ENCODE results near the gene PYROXD2.

PYROXD2 gene

DNA sequence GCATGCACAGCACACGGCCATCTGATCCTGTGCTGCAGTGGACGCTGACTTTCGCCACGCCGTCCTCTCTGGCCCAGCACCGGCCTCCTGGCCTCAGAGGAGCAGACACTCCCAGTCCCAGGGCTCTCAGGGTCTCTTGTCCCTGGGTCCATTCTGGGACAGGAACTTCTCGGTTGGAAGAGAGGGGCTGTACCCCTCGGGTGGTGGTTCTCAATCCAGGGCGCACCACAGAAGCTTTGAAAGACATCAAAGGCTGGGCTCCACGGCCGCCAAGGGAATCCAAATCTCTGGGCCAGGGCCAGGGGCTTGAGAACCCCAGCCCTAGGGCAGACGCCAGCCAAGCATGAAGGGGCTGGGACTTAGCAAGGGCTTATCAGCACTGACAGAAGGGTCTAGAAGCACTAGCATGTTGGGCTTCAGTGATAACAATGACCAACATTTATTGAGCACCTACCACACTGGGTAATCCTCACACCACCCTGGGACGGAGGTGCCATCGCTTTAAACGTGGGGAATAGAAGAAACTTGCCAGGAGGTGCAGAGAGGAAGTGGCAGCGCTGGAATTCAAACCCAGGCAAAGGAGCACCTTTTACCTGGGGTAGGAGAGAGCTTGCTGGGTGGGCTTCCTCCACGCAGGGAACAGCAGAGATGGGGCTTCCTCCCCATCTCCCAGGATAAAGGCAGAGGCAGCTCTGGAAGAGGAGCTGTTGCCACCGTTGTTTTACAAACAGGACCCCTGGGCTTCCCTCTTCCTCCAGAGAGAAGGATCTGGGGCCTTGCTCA, 1.8 kb upstream of the PYROXD2 start:
- no peak overlapping the region for H3K4me3 ChIP-seq (ENCODE audit: control insufficient read depth, low read depth, low read length)
- TF ChIP-seq, protein P1, sequence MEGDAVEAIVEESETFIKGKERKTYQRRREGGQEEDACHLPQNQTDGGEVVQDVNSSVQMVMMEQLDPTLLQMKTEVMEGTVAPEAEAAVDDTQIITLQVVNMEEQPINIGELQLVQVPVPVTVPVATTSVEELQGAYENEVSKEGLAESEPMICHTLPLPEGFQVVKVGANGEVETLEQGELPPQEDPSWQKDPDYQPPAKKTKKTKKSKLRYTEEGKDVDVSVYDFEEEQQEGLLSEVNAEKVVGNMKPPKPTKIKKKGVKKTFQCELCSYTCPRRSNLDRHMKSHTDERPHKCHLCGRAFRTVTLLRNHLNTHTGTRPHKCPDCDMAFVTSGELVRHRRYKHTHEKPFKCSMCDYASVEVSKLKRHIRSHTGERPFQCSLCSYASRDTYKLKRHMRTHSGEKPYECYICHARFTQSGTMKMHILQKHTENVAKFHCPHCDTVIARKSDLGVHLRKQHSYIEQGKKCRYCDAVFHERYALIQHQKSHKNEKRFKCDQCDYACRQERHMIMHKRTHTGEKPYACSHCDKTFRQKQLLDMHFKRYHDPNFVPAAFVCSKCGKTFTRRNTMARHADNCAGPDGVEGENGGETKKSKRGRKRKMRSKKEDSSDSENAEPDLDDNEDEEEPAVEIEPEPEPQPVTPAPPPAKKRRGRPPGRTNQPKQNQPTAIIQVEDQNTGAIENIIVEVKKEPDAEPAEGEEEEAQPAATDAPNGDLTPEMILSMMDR (IDR thresholded peaks at IDR 0.05; ENCODE audit: control insufficient read depth, insufficient read depth, low read depth, low read length, missing control alignments): no peak
- no peak for DNase-seq (ENCODE audit: low read depth)

DNA sequence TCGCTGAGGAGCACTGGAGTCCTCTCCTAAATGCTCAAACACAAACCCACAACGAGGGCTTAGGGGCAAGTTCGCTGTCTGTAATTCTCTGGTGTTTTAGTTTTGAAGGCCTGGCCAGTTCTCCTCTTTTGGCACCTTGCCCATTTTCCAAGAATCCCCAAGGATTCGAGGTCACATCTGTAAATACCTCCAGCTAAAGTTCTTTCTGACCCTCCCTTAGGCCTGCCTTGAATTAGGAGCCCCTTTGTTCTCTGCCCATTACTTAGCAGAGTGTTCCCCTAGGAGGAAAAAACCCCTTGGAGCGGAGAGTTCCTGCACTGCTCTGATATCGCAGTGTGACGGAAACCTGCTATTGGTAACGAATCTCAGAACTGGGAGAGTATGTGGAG, 743 bp upstream of the PYROXD2 start:
- TF ChIP-seq, protein P1 (IDR thresholded peaks at IDR 0.05; ENCODE audit: control insufficient read depth, insufficient read depth, low read depth, low read length, missing control alignments): no peak
- no peak overlapping the region for H3K4me3 ChIP-seq (ENCODE audit: control insufficient read depth, low read depth, low read length)
- no peak for DNase-seq (ENCODE audit: low read depth)

DNA sequence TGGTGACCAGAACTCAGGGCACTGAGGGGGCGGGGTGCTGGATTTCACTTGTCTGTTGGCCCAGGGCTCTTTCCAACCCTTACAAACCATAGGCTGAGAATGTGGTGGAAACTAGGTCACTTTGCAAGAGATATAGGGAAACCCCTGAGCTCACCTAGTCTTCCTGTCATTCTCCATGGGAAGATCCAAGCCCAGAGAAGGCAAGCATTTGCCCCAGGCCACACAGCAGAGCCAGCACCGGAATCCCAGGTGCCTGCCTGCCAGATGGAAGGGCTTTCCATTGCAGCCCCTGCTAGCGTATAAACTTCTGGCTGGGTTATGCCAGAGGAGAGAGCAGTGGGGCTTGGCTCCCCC, 427 bp downstream of the PYROXD2 start:
- H3K4me3 ChIP-seq (ENCODE audit: control insufficient read depth, low read depth, low read length): peak overlapping the region; percentile 71
- TF ChIP-seq, protein P1 (IDR thresholded peaks at IDR 0.05; ENCODE audit: control insufficient read depth, insufficient read depth, low read depth, low read length, missing control alignments): no peak
- DNase-seq (ENCODE audit: low read depth): no peak

DNA sequence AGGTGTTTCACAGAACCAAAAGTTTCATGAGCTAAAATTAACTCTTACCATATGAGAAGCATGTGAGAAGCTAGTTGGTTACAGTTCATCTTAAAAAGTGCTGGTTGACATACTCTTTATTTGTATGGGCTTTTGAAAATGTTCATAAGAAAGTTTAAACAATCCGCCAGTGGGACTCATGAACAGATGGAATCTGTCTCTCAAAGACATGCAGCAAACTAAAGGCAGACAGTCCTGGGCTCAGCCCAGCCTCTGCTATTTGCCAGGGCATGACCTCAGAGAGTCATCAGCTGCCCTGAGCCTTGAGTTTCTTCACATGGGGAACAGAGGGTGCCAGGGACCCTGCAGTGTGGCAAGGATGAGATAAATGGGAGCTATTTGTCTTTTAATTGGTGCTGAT, 3.2 kb downstream of the PYROXD2 start:
- TF ChIP-seq, protein P1 (IDR thresholded peaks at IDR 0.05; ENCODE audit: control insufficient read depth, insufficient read depth, low read depth, low read length, missing control alignments): no peak
- H3K4me3 ChIP-seq (ENCODE audit: control insufficient read depth, low read depth, low read length): no peak overlapping the region
- DNase-seq (ENCODE audit: low read depth): no peak

DNA sequence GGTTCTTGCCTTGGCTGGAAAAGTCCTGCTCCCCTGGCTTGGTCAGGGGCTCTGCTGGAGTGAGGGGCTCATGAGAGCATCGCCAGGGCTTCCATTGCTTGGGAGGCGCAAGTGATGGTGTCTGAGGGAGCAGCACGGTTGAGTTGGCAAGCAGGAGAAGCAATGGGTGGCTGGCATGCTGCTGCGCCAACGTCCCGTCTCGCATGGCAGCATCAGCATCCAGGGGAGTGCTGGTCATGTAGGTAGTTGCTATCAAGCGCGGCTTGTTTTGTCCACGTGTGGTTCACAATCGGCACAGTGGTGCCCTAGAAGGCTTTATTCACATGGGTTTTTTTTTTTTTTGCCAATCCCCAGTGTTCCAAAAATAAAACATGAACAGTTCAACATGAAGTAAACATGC, 3.8 kb downstream of the PYROXD2 start:
- DNase-seq (ENCODE audit: low read depth): no peak
- TF ChIP-seq, protein P1 (IDR thresholded peaks at IDR 0.05; ENCODE audit: control insufficient read depth, insufficient read depth, low read depth, low read length, missing control alignments): no peak
- no peak overlapping the region for H3K4me3 ChIP-seq (ENCODE audit: control insufficient read depth, low read depth, low read length)

DNA sequence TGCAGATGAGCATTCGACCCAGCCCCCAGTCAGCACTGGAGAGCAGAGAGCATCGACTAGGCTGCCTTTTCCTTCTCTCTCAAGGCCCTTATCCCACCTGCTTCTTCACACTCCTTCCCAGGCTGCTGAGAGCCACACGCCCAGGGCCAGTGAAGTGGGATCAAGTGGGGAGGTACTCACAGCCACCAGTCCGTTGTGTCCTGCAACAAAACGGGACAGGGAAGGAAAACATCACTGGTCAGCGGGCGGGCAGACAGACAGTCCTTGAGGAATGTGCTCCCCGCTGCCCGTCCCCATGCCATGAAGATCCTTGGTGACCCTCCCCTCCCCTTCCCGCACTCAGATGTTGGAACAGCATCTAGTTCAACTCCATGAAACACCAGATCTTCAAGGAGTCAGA, 4.2 kb downstream of the PYROXD2 start:
- DNase-seq (ENCODE audit: low read depth): no peak
- TF ChIP-seq, protein P1 (IDR thresholded peaks at IDR 0.05; ENCODE audit: control insufficient read depth, insufficient read depth, low read depth, low read length, missing control alignments): no peak
- no peak overlapping the region for H3K4me3 ChIP-seq (ENCODE audit: control insufficient read depth, low read depth, low read length)
